NB4 (cell line): ENCODE measurements around the gene MRPL41.

Source experiments
- MYC ChIP-seq: IDR thresholded peaks from 2 replicates; pipeline ENCODE4 v1.6.1; 2011; ENCODE audit warnings: low read depth, low read length
- POLR2A ChIP-seq: IDR thresholded peaks from 2 replicates; pipeline ENCODE4 v1.6.1; 2011; ENCODE audit warnings: mild to moderate bottlenecking; ENCODE audit not compliant: insufficient read length; ENCODE audit errors: extremely low read depth
- TF ChIP-seq, protein P1 (sequence below): IDR thresholded peaks from one replicate; pipeline ENCODE4 v1.5.1; 2012; ENCODE audit warnings: low read depth, low read length
- TF ChIP-seq, protein P2 (sequence below): IDR thresholded peaks from 2 replicates; pipeline ENCODE4 v1.6.1; 2011; ENCODE audit warnings: low read depth, low read length

DNA sequence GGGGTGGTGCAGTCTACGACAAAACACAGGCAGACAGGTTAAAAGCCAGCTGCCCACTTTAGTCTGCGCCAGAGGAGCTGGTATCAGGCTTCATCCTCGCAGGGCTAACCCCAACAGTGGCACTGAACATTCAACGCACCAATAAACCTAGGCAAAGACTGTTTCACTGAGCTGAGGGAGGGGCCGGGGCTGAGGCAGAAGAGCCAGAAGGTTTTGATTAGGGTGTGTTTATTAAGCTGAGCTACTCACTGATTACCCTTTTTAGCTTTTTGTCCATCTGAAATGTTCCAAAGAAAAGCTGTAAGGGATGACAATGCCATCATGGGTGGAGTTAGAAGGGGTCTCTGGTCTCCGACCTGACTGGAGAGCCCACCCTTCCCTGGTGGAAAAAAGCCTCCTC, 37.2 kb downstream of the MRPL41 start:
- TF ChIP-seq, protein P1, sequence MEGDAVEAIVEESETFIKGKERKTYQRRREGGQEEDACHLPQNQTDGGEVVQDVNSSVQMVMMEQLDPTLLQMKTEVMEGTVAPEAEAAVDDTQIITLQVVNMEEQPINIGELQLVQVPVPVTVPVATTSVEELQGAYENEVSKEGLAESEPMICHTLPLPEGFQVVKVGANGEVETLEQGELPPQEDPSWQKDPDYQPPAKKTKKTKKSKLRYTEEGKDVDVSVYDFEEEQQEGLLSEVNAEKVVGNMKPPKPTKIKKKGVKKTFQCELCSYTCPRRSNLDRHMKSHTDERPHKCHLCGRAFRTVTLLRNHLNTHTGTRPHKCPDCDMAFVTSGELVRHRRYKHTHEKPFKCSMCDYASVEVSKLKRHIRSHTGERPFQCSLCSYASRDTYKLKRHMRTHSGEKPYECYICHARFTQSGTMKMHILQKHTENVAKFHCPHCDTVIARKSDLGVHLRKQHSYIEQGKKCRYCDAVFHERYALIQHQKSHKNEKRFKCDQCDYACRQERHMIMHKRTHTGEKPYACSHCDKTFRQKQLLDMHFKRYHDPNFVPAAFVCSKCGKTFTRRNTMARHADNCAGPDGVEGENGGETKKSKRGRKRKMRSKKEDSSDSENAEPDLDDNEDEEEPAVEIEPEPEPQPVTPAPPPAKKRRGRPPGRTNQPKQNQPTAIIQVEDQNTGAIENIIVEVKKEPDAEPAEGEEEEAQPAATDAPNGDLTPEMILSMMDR = no peak
- no peak for TF ChIP-seq POLR2A
- TF ChIP-seq MYC = no peak
- TF ChIP-seq, protein P2, sequence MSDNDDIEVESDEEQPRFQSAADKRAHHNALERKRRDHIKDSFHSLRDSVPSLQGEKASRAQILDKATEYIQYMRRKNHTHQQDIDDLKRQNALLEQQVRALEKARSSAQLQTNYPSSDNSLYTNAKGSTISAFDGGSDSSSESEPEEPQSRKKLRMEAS = no peak
